GM18505 (cell line): ENCODE measurements around the gene CD151.

ENCODE experiments used
- ATAC-seq: cut with Tn5 transposase; IDR thresholded peaks from one replicate; pipeline ENCODE4 v1.9.1; 2021; ENCODE audit not compliant: unreplicated experiment
- POLR2A ChIP-seq: IDR thresholded peaks from 4 replicates; pipeline ENCODE4 v1.6.1; 2011; ENCODE audit warnings: borderline replicate concordance; ENCODE audit not compliant: insufficient read depth, insufficient read length; ENCODE audit errors: extremely low read depth

CD151 gene

GRCh38 chr11:813456-814096 is 19.2 kb upstream of the CD151 start:
- peak; percentile 58 for TF ChIP-seq POLR2A
- ATAC-seq: no peak

DNA sequence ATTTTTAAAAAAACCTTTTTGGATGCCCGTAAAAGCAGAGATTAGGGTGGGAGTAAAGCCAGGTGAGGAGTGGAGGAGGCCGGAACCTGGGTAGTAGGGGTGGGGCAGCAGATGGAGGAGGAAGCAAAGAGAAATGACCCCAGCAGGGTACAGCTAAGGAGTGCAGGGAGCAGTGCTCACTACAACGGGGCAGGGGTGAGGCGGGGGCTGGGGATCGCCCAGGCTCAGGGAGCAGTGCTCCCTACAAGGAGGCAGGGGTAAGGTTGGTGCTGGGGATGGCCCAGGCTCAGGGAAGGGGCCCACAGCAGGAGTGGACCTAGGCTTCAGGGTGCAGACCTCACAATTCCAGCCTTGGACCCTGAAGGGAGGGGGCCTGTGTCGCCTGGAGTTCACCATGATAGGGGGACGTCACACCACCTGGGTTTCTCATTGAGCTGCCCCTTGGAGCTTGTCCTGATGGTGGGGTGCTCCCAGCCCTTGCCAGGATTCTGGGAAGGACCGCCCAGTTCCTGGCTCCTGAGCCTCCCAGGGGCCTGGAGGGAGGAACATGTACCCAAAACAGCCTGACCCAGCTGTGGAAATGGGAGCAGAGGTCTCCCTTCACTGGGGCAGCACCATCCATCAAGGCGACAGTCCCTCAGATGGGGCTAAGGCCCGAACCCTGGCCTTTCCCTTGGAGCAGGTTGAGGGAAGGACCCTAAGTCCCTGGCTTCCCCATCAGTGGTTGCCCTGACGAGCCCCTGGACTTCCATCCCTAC is 16.9 kb upstream of the CD151 start:
- no peak for TF ChIP-seq POLR2A
- no peak for ATAC-seq

GRCh38 chr11:816433-816779 is 16.3 kb upstream of the CD151 start:
- no peak for TF ChIP-seq POLR2A
- ATAC-seq: no peak

DNA sequence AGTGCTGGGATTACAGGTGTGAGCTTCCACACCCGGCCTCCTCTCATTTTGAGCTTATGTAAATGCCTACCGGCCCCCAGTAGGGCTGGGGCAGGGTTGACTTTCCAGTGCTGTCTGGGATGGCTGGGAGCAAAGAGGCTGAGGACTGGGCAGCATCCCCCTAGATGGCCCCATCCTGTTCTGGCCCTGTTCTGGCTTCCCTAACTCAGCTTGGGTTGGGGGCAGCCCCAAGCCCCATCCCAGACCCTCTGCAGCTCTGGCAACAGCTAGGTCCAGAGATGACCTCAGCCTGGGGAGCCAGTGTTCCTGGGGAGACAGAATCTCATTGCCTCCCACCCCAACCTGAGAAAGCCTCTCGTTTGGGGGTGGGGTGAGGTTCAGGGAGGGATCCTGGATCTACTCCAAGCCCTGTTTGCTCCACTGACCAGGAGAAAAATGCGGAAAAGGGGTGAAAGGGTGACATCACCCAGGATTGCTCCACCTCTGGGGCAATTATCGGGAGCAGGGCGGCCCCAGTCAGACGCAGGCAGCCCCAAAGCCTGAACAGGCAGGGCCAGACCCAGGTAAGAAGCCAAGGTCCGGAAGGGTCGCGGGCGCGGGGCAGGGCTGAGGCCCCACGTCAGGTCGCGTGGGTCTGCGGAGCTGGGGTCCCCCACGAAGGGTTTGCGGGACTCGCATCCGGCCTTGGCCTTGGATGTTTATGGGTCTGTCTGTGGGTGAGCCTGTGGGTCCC is 14.2 kb upstream of the CD151 start, which contains the start of gene PNPLA2:
TSS of gene PNPLA2 (plus strand) at position 519 of the 733 bp plus-strand sequence. CDS start 805 bp downstream, outside the sequence.
- no peak for TF ChIP-seq POLR2A
- ATAC-seq: no peak

DNA sequence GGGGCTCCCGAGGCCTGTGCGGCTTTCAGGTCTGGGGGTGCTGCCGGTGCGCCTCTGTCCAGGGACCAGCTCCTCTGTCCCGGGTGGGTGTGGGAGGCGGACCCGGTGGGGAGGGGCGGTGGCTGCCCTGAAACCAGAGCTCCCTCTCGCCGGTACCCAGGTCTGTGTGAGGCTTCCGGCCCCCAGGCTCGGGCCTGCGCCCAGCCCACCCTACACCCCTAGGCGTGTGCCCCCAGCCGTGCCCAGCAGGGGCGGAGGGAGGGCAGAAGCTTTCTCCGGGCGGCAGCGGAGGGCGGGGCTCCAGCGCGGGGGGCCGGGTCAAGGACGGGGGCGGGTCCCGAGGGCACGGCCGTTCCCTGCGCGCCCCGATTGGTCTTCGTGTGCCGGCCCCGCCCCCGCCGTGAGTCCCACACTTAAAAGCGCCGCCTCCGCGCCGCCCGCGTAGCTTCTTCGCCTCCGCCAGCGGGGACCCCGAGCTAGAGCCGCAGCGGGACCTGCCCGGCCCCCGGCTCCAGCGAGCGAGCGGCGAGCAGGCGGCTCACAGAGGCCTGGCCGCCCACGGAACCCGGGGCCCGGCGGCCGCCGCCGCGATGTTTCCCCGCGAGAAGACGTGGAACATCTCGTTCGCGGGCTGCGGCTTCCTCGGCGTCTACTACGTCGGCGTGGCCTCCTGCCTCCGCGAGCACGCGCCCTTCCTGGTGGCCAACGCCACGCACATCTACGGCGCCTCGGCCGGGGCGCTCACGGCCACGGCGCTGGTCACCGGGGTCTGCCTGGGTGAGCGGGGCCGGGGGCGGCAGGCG is 13.4 kb upstream of the CD151 start:
- ATAC-seq: peak; percentile 62
- peak; percentile 90 for TF ChIP-seq POLR2A

DNA sequence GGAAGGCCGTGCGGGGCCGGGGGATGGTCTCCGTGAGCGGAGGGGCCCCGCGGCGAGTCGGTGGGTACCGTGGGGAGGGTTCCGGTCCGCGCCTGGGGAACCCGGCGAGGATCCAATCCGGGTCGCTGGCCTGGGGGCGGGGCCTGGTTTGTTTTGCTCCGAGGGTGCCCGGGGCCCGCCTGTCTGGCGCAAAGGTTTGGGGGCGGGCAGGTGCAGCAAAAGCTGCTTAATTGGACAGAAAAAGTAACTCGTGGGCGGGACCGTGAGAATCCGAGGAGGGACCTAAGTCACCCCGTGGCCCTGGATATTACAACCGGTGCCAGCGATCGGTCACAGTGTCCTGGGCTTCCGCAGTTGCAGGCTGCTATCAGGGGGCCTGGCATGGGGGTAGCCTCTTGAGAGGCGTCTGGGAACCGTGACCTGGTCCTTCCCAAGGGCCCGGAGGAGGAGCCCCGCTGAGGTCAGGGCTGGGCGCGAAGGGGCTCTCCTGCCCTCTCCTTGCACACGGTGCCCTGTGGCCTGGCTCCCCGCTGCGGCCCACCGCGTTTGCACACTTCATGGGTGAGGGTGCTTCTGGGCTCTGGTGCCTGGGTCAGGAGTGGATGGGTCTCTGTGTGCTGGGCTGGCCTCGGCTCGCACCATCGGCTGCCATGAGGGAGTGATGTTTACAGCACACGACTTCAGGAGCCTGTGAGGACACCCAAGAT is 12.7 kb upstream of the CD151 start:
- no peak for TF ChIP-seq POLR2A
- ATAC-seq: peak; percentile 51

DNA sequence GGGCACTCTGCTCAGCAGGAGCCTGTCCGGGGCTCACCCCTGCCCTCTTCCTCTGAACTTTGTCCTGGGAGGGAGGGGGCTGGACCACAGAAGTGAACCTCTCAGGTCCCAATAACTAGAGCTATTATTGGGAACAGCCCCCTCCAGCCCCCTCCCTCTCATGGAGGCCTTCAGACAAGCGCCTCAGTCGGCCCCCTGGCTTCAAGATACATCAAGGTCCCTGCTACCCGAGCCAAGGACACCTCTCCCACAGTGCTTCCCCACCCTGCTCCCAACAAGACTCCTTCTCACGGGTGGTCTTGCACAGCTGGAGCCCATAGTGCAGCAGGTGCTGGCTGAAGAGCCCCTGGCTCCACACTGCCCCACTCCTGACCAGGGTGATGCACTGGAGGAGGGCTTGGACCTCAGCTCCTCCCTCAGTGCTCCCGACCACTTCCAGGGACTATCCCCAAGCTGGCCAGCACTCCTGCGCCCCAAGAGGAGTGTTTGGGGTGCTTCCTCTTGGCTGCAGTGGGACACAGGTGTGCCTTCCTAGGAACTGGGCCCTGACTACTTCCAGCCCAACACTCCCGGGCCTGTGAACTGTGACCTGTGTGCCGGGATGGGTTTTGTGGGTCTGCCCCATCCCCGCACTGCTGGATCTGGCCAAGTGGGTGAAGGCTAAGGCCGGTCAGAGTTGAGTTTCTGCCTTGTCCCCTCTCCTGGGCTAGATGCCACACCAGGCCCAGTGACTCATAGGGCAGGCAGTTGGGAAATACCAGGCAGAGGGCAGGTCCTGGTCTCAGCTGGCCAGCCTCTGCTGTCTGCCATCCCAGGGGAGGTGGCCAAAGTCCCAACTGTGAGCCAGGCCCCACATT is 11.9 kb upstream of the CD151 start:
- ATAC-seq: no peak
- no peak for TF ChIP-seq POLR2A

- no peak for ATAC-seq
- no peak for TF ChIP-seq POLR2A
These were observed 11.0 kb upstream of the CD151 start for GRCh38 chr11:821512-822371.

DNA sequence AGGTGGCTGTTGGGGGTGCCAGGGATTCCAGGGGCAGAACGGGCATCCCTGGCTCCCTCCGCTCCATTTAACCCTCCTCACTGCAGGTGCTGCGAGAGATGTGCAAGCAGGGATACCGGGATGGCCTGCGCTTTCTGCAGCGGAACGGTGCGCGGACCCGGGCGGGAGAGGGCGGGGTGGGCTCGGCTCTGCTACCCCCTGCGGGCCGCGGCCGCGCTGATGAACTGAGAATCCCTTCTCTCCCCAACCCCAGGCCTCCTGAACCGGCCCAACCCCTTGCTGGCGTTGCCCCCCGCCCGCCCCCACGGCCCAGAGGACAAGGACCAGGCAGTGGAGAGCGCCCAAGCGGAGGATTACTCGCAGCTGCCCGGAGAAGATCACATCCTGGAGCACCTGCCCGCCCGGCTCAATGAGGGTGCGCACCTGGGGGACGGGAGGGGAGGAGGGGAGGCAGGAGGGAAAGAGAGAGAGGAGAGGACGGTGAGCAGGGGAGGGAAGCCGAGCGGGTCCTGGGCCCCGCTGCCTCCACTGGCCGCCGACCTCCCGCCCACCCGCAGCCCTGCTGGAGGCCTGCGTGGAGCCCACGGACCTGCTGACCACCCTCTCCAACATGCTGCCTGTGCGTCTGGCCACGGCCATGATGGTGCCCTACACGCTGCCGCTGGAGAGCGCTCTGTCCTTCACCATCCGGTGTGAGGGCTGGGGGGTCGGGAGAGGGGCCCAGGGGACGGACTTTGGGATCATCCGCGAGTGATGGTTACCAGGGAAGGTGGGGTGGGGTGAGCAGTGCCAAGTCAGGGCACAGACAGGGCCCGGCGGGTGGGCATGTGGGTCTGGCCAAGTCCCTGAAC is 9.1 kb upstream of the CD151 start:
- ATAC-seq: no peak
- no peak for TF ChIP-seq POLR2A

DNA sequence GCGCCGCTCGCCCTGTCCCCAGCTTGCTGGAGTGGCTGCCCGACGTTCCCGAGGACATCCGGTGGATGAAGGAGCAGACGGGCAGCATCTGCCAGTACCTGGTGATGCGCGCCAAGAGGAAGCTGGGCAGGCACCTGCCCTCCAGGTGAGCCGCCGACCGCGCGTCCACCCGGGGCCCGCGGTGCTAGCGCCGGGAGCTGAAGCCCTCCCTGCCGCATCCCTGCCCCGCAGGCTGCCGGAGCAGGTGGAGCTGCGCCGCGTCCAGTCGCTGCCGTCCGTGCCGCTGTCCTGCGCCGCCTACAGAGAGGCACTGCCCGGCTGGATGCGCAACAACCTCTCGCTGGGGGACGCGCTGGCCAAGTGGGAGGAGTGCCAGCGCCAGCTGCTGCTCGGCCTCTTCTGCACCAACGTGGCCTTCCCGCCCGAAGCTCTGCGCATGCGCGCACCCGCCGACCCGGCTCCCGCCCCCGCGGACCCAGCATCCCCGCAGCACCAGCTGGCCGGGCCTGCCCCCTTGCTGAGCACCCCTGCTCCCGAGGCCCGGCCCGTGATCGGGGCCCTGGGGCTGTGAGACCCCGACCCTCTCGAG is 8.4 kb upstream of the CD151 start:
- ATAC-seq: no peak
- no peak for TF ChIP-seq POLR2A
